HuH-7.5 (cell line): ENCODE data around the gene MYO3B.

ENCODE experiments used
- DNase-seq: peaks from one replicate; pipeline ENCODE4 v3.0.0; 2011; ENCODE audit warnings: low spot score

The MYO3B gene

DNA sequence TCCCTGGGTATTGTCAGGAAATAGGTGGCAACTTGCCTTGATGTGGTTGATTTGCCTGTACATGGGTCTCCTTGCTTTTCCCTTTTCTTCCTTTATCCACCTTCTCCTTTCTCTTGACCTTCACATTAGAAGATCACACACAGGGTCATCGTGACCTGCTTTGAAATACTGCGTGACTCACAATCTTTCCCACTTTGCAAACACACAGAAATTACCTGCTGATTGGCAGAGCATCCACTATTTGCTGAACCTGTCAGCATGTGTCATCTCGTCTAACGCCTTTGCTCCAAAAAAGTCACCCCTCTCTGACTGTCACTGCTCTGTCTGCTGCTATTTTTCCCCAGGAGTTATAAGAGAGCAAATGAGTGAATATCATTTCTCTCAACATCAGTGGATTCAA is 60.8 kb downstream of the MYO3B start:
- DNase-seq, result no peak

DNA sequence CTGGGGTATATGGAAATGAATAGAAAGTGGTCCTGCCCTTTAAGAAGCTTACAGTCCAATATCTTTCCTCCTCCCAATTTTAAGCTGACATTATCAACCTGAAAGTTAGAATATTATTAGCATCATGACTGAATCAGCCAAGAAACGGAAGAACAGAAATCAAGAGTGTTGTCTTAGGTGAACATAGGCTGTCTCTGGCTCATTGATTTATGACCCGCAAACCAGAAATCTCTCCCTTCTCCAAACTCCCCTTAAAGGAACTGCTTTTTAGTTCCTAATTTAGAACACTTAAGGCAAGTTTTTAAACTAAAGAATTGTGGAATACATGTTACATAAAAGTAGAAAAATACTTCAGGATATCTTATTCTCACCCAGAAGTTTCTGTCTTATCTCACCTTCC is 62.7 kb downstream of the MYO3B start:
- no peak for DNase-seq

DNA sequence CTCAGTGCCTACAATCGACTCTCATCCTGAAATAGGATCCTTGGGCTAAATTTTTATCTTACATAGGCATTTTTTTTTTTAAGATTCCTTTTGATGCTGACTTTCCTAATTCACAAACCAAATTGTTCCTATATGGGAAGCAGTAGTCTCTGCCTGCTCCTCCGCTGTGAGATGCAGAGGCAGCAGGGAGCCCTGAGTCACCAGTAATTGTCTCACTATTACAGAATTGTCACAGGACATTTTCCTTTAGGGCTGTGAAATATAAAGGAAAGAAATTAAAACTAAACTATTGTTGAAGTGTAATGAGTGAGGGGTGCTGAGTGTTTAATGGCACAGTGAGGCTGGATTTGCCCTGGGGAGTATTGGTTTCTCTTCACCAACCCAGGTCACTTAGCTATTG is 63.8 kb downstream of the MYO3B start:
- DNase-seq, result no peak

GRCh38 chr2:170243118-170243837 is 65.3 kb downstream of the MYO3B start:
- no peak for DNase-seq

DNA sequence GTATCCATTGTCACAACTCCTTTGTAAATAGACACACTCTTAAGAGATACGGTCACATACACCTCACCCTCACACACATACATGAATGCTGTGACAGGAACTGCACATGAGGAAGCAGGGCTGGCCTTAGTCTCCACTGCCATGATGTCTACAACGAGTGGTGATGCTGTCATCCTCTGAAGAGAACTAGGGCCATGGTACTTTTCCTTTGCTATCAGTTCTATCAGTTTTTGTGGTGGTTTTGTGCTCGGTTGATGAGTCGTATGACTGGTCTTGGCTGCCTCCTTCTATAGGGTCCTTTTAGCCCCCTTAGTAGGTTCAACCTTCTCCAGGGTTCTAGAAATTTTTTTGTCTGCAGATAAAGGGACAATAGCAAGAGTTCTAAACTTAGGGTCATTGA is 66.0 kb downstream of the MYO3B start:
- DNase-seq, result no peak

GRCh38 chr2:170244555-170244954 is 66.6 kb downstream of the MYO3B start:
- DNase-seq, result no peak

DNA sequence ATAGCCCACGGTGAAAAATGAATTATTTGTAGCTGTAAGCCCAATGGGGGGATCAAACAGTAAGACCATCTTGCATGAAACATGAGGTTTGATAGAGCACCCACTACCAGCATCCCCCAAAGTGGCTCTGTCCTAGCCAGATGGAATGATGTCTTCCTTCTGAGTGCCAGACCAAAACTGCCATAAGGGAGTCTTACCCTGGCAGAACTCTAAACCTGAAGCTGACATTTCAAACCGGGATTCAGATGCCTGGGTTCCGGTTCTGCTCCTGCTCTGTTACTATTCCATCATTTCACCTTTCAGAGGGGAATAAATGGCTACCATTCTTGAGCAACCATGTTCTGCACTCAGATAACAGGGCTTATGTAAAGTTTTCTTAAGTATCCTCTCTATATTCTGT is 67.4 kb downstream of the MYO3B start:
- no peak for DNase-seq

- DNase-seq, result no peak
These were observed 69.4 kb downstream of the MYO3B start for GRCh38 chr2:170247333-170247732.

- no peak for DNase-seq
These were observed 70.0 kb downstream of the MYO3B start for GRCh38 chr2:170247882-170248393.

DNA sequence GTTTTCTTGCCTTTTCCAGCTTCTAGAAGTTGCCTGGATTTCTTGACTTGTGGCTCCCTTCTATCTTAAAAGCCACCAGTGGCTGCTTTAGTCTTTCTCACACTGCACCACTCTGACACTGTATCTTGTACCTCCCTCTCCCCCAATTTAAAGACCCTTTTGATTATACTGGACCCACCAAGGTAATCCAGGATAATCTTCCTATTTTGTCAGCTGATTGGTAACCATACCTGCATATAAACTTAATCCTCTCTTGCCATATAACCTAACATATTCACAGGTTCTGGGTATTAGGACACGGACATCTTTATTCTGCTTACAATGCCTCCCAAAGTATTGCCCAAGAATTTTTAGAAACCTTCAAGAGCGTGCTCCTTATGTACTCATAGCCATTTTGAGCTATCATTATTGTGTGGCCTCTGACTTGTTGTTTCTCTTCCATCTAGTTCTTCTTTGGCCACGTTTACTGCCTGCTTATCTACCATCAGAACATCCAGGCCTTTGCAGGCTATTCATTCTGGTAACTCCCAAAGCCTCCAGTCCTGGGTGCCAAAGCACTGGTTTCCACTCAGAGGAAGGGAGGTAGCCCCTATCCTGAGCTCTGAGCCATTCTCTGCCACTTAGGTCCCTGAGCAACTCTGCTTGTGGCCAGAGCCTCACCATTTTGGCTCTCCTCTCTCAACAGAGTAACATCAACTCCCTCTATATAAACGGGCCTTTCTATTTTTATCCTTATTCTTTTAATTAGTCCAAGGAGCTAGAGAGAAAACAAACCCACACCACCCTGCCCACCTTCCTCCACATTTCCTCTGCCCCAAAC is 70.8 kb downstream of the MYO3B start:
- no peak for DNase-seq

DNA sequence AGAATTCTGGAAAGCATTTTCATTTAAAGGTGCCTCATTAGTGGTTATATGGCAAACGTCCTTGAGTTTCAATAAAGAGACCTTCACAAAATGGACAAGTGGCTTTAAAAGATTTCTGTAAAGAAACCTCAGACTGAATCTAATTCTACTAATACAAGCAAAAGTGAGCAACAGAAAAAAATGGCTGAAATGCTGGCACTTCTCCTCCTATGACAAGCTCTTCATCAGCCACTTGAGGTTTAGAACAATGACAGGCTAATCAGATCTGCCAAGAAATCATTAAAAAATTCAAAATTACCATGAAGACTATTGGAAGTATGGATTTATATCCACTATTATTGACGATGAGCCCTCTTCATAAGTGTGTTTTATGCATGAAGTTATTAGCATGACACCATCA is 71.8 kb downstream of the MYO3B start:
- DNase-seq, result no peak

DNA sequence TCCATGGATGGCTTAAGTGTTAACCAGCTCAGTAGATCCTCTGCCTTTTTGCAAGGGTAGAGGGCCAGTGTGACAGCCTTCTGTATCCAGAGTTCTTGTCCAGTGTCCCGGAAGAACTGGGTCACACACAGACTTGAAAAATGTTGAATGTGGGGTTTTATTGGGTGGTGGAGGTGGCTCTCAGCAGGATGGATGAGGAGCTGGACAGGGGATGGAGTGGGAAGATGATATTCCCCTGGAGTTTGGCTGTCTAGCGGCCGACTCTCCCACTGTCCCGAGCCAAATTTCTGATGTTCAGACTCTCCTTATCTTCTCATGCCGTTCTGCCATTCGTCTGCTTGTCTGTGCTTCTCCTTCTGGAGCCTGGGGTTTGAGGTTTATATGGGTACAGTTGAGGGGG is 72.6 kb downstream of the MYO3B start:
- DNase-seq, result no peak

DNA sequence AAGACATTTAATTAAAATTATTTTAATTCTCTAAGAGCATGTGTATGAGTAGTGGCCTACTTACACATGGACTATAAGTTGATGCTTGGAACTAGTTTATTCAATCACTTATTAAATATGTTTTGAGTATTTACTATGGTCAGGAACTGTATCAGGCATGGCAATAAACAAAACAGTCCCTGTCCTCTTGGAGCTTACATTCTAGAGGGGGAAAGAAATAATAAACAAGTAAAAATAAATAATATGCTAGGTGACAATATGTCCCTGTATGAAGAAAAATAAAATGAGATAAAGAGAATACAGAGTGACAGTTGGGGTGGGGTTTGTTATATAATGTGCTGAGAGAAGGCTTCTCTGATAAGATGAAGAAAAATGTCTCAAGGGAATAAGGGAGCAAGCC is 74.5 kb downstream of the MYO3B start:
- no peak for DNase-seq

DNA sequence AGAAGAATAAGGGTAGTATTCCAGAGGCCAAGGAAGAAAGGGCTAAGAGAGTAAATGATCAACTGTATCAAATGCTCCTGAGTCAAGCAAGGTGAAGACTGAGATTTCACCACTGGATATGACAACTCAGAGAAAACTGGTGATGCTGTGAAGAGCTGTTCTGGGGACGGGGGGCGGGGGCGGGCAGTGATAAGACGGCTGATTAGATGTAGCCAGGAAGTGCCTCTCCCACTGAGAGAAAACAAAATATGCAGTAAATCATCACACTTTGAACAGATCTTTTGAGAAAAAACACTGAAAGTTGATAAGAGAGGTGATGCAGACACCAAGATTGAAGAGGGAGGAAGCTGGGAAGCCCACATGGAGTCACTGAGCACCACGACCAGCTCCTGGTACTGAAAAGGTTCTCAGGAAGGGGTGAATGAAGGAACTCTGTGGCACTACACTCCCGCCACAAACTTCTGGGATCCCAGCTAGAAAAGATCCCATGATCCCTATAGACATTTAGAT is 75.8 kb downstream of the MYO3B start:
- DNase-seq, result no peak

DNA sequence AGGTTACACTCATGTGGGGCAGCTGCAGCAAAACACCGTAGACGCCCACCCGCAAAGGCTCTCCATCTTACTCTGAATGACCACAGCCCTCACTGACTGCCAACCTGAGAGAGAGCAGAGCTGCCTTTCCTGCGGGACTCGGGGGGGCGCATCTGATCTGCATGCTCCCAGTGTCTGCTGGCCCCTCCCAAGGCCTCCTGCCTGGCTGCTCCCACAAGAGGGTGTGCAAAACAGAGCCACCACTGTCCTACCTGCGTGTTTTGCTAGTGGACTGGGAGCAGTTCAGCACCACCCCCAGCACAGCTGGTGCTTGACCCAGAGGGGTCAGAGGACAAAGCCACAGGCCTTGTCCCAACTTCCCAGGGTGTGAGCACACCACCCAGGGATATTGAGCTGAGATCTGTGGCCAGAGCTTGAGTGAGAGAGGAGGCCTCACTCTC is 76.4 kb downstream of the MYO3B start:
- no peak for DNase-seq

GRCh38 chr2:170255137-170255536 is 77.2 kb downstream of the MYO3B start:
- DNase-seq, result no peak

- DNase-seq, result no peak
These were observed 78.0 kb downstream of the MYO3B start for GRCh38 chr2:170255971-170256370.

DNA sequence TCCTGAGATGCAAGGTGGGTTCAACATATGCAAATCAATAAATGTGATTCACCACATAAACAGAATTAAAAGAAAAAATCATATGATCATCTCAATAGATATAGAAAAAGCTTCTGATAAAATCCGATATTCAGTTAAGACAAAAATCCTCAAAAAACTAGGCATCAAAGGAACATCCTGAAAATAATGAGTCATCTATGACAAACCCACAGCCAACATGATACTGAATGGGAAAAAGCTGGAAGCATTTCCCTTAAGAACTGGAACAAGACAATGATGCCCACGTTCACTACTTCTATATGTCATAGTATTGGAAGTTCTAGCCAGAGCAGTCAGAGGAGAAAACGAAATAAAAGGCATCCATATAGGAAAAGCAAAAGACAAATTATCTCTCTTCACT is 80.4 kb downstream of the MYO3B start:
- DNase-seq, result no peak

GRCh38 chr2:170260188-170260587 is 82.2 kb downstream of the MYO3B start:
- no peak for DNase-seq

GRCh38 chr2:170261566-170261965 is 83.6 kb downstream of the MYO3B start:
- no peak for DNase-seq

DNA sequence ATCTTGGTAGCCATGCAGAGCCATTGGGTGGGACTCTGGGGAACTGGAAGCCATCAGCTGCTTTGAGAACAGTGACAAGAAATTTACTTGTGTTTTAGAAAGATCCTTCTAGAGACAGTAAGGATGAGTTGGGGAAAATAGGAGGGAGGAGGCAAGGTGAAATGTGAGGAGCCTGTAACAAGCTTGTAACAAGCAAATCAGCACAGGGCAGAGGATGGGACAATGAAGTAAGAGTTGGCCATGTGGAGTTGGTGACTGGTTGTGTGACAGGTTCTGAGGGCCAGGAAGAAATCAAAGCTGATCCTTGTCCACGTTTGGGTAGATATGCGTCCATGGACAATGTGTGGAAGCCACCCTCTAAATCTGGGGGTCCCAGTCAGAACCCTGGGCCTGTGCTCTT is 84.4 kb downstream of the MYO3B start:
- DNase-seq, result no peak

- DNase-seq, result no peak
These were observed 84.9 kb downstream of the MYO3B start for GRCh38 chr2:170262806-170263205.
